ENCODE results near the gene JAKMIP2.
"Not testable (repeated sequence)": the region's sequence is repeated elsewhere in the genome, so short reads cannot be mapped to it uniquely, and the experiment has no call there.

JAKMIP2 gene

DNA sequence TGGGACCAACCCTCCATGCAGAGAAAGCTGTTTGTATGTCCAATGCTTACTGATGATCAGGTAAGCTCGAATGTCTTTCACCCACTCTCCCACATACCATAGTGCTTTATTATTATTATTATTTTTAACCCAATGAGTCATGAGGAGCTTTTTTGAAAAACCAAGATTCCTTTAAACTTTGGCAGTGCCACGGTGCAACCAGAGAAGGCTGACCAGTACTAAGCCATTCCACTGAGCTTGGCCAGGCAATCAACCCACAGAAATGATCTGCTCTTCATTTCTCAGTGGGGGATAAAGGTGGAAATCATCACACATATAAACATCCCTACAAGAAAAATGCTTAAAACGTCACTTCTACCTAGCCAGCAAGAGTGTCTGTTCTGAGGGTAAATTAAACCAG, 35.5 kb downstream of the JAKMIP2 start:
- DNase-seq (ENCODE audit: low read depth in 2 of 2) = no peak

DNA sequence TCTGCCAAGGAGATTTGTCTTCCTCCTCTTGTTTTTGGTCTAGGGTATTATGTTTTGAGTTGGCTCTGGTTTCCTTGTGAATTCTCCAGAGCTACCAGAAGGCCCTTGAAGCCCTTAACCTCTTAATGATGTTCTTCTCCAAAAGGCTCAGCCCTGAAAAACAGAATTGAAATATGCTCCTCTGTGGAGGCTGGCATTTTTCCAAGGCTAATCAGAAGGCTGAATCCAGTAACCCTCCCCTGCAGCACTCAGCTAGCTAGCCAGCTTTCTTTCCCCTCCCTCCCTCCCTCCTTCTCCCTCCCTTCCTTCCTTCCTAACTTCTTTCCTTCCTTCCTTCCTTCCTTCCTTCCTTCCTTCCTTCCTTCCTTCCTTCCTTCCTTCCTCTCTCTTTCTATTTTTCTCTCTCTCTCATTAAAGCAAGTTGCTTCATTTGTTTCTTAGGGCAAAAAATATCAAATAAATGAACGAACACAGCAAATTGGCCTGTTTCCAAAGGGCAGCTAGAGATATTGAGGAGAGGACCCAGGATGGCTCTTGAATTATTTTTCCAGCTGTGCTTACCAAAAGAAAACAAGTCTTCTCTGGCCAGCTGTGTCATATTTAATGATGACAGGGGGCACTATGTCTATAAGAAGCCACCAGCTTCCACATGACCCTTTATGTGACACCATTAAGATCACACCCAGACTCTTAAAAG, 38.7 kb downstream of the JAKMIP2 start:
- DNase-seq (ENCODE audit: low read depth in 2 of 2) = no peak

DNA sequence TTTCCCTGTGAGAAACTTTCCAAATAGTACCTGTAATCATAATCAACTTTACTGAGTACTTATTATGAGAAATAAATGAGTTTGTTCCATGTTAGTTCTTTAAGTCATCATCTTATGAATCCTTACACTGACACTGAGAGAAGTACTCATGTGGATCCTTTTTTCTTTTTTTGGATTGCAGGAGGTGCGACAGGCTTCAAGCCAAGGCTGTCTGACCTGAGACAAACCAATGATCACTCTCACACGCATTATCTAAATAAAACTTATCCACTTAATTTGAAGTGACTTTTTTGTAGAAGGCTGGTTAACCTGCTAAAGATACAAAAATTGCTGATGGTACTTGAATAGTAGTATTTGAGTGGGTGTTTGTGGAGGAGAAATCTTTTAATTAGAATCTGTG, 39.5 kb downstream of the JAKMIP2 start:
- no peak for DNase-seq (ENCODE audit: low read depth in 2 of 2)

DNA sequence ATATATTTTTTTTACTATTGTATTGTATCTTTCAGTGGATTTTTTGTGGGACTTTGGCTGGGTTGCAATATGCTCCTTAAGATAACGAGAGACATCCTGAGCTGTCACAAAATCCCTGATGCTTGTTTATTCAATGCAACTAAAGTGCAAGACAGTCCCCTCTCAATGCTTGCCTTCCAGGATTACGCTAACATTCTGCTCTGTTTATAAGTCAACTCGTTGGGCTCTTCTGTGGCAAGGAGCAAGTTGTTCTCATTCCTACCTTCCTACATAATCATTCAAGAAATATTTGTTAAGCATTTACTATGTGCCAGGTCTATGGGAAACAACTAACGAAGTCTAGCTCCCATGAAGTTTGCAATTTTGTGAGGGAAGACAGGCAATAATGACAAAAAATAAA, 40.4 kb downstream of the JAKMIP2 start:
- no peak for DNase-seq (ENCODE audit: low read depth in 2 of 2)

DNA sequence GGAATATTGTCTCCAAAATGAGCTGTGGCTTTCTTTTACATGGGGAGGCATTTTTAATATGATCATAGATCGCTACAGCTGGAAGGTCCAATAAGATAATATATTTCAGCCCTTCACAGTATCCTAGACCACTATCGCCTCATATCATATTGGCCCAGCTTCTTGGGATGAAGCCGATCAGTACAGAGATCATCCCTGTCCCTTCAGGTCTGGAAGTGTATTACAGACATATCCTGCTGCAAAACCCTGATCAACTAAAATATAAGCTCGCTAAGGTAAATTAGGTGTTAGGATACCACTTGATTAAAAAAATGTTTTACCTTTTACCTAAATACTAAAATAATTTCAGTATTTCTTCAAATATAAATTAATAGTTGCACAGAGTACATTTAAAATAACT, 41.7 kb downstream of the JAKMIP2 start:
- no peak for DNase-seq (ENCODE audit: low read depth in 2 of 2)

DNA sequence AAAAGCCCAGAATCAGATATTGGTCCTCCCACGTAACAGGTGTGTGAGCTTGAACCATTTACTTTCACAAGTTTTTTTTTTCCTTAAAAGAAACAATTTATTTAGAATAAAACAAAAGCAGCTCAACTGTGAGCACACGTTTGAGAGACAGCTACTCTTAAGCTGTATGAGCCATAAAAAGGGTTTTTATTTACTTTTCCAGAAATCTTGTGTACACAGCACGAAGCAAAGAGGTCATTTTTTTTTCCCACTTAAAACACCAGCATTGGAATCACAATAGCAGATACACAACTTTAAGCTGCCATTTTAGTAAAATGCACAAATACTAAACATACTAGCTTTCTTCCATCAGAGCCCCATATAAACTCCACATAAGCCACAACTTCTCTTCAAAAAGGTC, 44.6 kb downstream of the JAKMIP2 start:
- no peak for DNase-seq (ENCODE audit: low read depth in 2 of 2)

DNA sequence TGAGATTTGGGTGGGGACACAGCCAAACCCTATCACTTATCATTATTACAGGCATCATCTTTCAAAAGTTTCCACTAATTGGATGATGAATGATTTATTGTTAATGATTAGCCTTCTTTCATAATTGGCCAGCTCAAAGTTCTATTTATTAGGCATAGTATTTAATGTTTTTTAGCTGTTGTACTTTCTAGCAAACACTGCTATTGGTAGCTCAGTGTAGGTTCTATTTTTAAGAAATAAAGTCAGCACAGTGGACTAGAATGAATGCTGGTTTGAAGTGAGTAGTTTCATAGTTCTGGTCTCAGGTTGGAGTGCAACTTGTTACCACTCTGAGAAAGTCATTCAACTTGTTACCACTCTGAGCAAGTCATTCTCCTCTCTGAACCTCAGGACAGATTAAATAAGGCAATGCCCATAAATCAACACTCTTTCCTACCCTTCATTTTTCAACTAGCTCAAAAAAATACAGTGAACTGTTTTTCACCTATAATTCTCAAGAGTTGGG, 46.9 kb downstream of the JAKMIP2 start:
- DNase-seq (ENCODE audit: low read depth in 2 of 2) = no peak

DNA sequence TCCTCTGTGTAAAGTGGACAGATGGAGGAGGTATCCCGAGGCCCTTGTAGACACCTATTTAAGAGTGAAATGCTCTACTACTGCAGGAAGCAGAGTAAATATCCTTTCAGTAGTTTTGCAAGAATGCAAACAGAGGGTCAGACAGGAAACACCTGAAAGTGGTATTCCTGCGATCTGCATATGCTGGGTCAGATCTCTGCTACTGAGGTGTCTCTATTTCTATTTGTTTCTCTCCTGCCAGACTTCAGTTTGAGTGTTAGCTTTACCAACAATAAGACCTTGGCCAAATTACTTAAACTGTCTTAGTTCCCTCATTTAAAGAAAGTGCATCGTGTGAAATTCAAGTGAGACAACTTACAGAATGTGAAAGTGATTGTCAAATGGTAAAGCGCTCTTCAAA, 47.6 kb downstream of the JAKMIP2 start:
- DNase-seq (ENCODE audit: low read depth in 2 of 2) = no peak

DNA sequence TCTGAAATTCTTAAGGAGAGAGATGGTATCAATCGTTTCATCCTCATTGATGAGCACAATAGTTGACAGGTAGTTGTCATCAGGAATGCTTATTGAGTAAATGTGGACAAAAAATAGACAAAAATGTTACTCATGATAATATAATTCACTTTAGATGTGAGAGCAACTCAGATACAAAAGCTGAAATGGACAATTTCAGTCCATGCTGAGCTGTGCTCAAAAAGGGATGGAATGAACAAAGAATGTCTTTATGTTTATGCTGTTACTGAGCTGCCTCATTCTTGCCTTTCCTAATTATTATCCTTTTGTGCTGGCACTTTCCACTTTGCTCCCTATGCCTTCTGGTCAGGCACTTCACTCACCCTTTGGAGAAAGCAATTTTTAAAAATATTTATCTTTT, 49.5 kb downstream of the JAKMIP2 start:
- no peak for DNase-seq (ENCODE audit: low read depth in 2 of 2)

DNA sequence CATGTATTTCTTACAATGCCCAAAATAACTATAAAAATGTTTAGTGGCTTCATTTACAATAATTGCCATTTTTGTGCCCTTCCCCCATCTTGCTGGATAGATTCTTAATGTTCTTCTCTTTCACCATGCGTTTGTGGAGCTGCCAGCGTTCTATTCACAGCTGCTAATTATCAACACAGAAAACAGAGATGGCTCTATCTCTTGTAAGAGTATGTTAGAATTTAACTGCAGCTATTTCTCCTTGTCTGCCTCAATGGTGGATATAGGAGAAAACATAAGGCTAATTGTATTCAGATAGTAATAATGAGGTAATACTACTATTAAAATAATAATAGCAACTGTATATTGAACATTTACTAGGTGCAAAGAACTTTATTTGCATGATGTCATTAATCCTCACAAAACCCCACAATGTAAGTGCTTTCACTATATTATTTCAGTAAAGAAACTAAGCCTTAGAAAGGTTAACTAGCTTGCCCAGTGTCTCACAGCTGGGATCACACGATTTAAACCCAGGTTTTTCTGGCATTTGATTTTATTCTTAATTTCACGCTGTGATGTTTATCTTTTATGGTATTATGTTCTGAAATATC, 50.1 kb downstream of the JAKMIP2 start:
- no peak for DNase-seq (ENCODE audit: low read depth in 2 of 2)

DNA sequence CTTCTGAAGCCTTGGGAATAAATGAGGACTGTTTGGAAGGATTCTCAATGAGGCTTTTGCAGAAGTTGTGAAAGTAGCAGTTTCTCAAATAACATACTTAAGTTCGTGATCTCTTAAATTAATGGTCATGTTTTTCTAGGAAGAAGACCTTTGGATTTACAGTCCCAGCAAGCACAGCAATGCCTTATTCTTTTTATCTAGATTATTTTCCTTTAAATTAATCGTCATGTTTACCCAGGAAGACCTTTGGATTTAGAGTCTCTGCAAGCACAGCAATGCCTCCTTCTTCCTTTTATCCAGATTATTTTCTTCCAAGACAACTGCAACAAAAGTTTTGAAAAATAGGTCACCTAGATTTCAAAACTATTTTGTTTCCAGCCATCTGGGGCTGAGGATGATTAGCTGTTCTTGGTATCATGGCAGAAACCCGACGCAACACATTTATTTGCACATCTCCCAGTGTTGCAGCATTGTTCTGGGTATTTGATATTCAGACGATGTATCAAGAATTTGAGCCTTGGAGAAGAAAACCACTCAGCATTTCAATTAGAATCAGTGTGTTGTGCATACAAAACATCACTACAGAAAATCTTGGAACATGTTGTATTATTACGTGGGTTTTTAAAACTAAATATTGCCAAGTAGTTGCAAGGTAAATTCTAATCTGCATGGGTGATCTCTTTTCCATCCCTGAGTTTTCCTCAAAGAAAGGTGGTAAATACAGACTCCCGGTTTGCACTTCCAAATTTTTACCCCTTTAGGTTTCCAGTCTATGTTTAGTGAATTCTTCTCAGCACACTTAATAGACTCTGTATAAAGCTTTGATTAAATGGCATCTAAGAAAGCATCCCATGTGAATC, 50.9 kb downstream of the JAKMIP2 start:
- no peak for DNase-seq (ENCODE audit: low read depth in 2 of 2)

DNA sequence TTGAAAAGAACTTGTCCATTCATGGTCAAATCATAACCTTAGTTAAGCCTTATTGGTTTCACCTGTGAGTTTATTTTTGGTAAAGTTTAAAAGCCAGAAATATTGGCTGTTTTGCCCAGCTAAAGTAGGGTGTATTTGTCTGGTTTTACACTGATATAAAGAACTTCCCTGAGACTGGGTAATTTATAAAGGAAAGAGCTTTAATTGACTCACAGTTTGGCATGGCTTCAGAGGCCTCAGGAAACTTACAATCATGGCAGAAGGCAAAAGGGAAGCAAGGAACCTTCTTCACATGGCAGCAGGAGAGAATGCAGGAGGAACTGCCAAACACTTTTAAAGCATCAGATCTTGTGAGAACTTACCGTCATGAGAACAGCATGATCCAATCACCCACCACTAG, 55.3 kb downstream of the JAKMIP2 start:
- no peak for DNase-seq (ENCODE audit: low read depth in 2 of 2)

DNA sequence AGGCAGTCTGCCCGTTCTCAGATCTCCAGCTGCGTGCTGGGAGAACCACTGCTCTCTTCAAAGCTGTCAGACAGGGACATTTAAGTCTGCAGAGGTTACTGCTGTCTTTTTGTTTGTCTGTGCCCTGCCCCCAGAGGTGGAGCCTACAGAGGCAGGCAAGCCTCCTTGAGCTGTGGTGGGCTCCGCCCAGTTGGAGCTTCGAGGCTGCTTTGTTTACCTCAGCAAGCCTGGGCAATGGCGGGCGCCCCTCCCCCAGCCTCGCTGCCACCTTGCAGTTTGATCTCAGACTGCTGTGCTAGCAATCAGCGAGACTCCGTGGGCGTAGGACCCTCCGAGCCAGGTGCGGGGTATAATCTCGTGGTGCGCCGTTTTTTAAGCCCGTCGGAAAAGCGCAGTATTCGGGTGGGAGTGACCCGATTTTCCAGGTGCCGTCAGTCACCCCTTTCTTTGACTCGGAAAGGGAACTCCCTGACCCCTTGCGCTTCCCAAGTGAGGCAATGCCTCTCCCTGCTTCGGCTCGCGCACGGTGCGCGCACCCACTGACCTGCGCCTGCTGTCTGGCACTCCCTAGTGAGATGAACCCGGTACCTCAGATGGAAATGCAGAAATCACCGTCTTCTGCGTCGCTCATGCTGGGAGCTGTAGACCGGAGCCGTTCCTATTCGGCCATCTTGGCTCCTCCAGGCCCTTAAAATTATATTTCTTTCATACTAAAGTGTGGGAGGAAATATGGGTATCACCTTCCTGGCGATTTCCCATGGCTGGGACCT, 61.2 kb downstream of the JAKMIP2 start:
- DNase-seq (ENCODE audit: low read depth in 2 of 2) = not testable (repeated sequence)

DNA sequence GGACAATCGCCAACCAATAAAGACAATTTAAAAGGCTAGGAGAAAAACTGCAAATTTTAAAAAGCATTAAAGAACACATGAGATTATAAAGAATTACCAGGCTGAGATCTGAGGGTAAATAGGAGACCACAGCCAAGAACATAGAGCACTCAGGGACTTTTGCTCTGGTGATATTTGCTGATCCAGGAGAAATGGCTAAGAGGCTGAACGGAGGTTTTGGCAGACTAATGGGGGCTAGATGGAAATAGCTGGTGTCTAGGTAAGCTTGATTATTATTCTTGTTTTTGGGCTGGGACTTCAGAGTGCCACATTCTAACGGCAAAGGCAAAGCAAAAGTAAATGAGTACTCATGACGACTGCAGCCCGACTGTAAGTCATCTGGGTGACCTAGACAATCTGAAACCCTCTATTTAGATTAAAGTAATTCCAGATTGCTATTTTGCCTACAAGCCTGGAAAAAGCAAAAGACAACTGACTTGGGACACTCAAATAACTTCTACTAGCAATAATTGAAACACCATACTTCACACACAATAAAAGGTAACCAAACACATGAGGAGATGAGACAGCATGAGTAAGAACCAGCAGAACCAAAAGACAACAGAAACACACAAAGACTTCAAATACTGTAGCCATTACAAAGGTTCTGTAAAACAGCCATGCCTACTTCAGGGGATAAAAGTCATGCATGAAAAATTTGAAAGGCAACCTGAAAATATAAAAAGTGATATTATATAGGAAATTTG, 68.8 kb downstream of the JAKMIP2 start:
- no peak for DNase-seq (ENCODE audit: low read depth in 2 of 2)

DNA sequence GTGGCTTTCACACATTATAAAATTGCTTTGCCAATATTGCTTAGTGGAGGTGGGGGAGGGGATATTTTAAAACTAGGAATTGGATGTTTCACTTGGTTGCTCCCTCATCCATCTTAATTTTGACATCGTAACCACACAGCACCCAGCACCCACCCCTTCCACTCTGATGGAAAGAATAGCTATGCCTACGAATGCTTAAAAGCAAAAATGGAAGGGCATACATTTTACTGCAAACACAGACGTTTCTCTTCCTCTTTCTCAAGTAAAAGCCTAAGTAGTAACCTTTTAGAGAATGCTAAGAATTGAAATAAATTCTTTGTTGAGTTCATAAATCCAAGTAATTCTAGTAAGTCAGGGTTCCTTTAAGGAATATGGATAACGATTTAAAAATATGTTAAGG, 69.9 kb downstream of the JAKMIP2 start:
- DNase-seq (ENCODE audit: low read depth in 2 of 2) = no peak

DNA sequence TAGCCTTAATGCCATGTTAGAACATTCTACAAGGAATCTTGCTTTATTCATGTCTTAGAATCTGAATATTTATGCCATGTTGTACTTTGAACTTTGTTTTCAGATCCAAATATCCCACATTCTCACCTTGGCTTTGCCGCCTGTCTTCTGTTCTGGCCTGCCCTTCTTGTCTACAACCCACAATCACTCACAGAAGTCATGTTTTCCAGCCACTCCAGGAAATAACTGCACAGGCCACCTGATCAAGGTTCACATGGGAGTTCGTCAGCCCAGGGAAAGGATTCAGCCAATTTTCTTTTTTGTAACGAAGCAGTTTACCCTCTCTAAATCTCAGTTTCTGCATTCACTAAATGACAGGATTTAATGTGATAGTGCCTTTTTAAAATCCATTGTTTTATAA, 70.5 kb downstream of the JAKMIP2 start:
- no peak for DNase-seq (ENCODE audit: low read depth in 2 of 2)

DNA sequence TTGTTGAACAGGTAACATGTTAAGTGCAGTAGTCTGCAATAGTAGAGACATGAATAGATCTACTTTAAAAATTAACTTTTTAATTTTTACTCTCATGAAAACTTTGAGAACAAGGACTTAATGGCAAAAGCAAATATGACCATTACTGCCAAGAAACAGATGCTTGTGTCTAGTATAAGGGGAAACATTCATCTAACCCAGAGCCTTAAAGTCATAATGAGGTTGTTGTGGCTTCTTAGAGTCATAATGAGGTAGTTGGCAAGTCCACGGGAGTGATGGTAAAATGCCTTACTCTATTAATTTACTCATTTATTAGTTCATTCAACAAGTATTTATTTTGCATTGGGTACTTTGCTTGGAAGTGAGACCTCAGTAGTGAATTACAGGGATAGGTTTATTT, 71.5 kb downstream of the JAKMIP2 start:
- no peak for DNase-seq (ENCODE audit: low read depth in 2 of 2)

DNA sequence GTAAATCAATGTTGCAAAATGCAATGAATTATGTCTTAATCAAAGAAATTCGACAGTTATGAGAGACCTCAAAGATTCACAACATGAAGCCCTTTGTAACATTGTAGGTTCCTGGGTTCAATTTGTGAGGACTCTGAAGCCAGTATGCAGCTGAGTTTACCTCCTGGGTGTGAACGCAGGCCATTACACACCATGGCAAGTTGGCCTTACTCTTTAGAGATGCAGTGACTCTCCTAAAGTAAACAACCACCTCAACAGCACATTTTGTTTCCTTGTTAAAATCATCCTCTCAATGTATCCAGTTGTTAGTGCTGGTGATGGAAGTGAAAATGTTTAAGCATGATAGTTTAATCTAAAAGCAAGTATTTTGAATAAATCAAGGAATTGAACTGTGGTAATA, 73.8 kb downstream of the JAKMIP2 start:
- no peak for DNase-seq (ENCODE audit: low read depth in 2 of 2)

DNA sequence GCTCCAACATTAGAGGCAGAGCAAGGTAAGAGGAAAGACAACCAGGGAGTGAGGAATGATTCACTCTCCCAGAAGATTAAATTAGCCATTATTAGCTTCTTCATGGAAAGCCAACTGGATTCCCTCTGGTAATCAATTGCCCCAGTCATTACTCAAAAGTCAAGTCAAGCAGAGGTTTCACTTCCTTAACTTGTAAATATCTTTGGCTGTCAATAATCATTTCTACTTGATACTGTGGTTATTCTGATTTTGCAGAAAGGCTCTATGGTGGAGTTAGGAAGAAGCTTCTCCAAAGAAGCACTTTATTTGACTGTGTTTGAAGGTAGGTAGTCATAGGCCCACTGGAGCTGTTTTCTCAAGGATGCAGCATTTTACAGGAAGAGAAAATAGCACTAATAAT, 78.0 kb downstream of the JAKMIP2 start:
- no peak for DNase-seq (ENCODE audit: low read depth in 2 of 2)

DNA sequence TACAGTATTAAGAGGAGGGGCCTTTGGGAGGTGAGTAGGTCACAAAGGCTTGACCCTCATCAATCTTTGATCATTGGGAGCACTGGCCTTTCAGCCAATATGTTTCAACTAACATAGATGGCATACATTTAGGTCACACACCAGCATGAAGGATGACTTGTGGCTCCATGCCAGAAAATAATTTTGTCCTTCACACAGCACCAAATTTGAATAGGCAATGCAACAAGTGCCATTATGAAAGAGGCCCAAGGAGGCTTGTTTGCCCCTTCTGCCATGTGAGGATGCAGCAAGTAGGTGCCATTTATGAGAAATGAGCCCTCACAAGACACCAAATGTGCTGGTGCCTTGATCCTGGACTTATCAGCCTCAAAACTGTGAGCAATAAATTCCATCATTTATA, 81.1 kb downstream of the JAKMIP2 start:
- DNase-seq (ENCODE audit: low read depth in 2 of 2) = no peak

DNA sequence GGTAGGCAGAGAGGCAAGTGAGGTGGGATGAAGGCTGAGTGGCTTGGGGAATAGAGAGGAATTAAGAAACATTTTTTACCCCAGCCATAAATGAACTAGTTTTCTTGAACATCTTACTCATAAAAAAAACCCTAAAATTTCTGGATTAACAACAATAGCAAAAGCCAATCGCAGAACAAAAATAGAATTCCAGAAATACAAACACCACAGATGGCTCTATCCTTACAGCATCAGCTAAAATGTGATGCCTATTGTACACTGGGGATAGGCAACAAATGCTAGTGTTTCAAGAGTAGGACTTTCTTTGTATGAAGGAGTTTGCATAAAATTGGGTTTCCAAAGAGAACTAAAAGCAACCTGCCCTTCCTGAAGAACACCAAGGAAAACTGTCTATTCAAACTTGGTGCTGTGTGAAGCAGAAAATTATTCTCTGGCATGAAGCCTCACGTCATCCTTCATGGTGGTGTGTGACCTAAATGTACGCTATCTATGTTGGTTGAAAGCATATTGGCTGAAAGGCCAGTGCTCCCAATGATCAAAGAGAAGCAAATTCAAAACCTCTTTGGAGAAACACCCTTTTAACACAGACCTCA, 82.9 kb downstream of the JAKMIP2 start:
- DNase-seq (ENCODE audit: low read depth in 2 of 2) = no peak
